ENCODE measurements around the gene KIF26B.

DNA sequence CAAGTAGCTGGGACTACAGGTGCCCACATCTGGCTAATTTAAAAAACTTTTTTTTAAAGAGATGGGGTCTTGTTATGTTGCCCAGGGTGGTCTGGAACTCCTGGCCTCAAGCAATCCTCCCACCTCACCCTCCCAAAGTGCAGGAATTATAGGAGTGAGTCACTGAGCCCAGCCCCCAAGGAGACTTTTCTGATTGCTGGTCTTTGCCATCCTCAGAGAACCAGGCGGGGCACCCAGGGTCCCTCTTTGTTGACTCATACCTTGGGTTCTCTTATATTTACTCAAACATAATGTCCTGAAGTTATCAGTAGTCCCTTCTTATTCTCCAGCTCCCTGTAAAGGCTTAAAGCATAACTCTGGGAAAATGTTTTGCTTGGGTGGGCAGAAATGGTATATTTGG is 51.1 kb downstream of the KIF26B start:
- TF ChIP-seq CTCF (conservative IDR thresholded peaks at IDR 0.05; ENCODE audit: low read length) (no peak), EZH2phosphoT487 (IDR thresholded peaks at IDR 0.05; ENCODE audit: borderline replicate concordance) (no peak)

Data from Loucy (cell line).